ENCODE measurements around the gene PRPF6. TPM values are rescaled to one million over a fixed set of nuclear protein-coding genes. Genes with fewer than 3 reads are reported as not detected.

PRPF6 gene
- total and polyA plus RNA-seq, 8 donors = 49.8 to 85.4 (median 80.3) TPM

DNA sequence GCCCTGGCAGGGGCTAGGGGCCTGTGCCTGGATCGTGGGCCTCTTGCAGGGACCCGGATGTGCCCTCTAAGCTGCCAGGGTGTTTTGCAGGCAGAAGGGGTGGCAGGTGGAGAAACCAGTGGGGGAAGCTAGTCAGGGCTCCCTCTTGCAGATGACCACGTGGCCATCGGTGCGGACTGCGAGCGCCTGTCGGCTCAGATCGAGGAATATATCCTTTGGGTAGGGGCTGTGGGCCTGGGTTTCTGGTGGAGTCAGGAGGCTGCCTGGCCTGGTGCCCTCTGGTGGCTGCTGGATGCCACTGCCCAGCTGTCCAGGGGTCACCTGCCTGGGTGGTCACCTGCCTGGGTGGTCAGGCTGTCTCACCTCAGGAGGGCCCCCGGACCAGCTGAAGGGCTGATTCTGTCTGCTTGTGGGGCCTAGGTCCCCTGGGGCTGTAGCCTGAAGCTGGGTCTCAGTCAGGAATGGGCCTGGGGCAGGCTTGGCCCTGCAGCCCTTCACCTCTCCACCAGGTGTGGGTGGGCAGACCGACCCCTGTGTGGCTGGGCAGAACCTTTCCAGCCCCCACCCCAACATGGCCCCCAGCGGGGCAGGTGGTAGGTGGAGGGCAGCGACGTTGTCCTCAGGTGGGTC is 88.8 kb downstream of the PRPF6 start:
- Histone ChIP-seq H3K9me3 (no peaks in the 10 kb centered on the region), H3K27me3 (no peaks in the 10 kb centered on the region), H3K36me3 (peaks cover 0 to 34% of the 10 kb centered on the region in 2 donors), H3K4me3 (no peak overlapping the region), H3K27ac (no peak overlapping the region), H3K4me1 (peaks cover 0 to 20% of the 10 kb centered on the region in 2 donors)
- TF ChIP-seq, protein P1, sequence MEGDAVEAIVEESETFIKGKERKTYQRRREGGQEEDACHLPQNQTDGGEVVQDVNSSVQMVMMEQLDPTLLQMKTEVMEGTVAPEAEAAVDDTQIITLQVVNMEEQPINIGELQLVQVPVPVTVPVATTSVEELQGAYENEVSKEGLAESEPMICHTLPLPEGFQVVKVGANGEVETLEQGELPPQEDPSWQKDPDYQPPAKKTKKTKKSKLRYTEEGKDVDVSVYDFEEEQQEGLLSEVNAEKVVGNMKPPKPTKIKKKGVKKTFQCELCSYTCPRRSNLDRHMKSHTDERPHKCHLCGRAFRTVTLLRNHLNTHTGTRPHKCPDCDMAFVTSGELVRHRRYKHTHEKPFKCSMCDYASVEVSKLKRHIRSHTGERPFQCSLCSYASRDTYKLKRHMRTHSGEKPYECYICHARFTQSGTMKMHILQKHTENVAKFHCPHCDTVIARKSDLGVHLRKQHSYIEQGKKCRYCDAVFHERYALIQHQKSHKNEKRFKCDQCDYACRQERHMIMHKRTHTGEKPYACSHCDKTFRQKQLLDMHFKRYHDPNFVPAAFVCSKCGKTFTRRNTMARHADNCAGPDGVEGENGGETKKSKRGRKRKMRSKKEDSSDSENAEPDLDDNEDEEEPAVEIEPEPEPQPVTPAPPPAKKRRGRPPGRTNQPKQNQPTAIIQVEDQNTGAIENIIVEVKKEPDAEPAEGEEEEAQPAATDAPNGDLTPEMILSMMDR (IDR thresholded peaks at IDR 0.05) = peak; percentile 59 to 80
- intact Hi-C loops (cut with DNase I) = no loop called here
- DNase-seq = no peak
- ATAC-seq = peak; percentile 30

DNA sequence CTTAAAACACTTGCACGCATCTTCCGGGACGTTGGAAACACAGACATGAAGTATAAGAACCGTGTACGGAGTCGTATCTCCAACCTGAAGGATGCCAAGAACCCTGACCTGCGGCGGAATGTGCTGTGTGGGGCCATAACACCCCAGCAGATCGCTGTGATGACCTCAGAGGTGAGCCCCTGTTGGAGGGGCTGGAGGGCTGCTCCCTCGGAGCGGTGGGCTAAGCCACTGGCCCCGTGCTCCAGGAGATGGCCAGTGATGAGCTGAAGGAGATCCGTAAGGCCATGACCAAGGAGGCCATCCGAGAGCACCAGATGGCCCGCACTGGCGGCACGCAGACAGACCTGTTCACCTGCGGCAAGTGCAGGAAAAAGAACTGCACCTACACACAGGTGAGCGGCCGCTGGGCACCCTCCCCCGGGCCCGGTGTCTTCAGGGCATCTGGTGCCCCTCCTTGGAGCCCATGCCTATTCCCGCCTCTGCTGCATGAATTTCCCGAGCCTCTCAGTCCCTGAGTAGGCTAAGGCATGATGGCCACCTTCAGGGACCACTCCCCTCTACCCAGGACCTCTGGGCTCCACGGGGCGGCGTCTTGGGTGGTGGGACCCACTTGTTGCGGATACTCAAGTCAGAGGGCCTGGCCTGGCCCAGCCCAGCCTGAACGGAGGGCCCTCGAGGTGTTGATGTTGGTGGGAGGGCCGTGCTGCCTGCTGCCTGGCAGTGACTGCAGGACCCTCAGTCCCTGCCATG is 89.5 kb downstream of the PRPF6 start:
- DNase-seq (no peak), ATAC-seq (no peak)
- Histone ChIP-seq H3K36me3 (peaks cover 0 to 41% of the 10 kb centered on the region in 2 donors), H3K27ac (no peak overlapping the region), H3K9me3 (no peaks in the 10 kb centered on the region), H3K4me3 (no peak overlapping the region), H3K27me3 (no peaks in the 10 kb centered on the region), H3K4me1 (peaks cover 0 to 14% of the 10 kb centered on the region in 2 donors)
- intact Hi-C loops (cut with DNase I) = no loop called here
- TF ChIP-seq, protein P1 (IDR thresholded peaks at IDR 0.05) = no peak

DNA sequence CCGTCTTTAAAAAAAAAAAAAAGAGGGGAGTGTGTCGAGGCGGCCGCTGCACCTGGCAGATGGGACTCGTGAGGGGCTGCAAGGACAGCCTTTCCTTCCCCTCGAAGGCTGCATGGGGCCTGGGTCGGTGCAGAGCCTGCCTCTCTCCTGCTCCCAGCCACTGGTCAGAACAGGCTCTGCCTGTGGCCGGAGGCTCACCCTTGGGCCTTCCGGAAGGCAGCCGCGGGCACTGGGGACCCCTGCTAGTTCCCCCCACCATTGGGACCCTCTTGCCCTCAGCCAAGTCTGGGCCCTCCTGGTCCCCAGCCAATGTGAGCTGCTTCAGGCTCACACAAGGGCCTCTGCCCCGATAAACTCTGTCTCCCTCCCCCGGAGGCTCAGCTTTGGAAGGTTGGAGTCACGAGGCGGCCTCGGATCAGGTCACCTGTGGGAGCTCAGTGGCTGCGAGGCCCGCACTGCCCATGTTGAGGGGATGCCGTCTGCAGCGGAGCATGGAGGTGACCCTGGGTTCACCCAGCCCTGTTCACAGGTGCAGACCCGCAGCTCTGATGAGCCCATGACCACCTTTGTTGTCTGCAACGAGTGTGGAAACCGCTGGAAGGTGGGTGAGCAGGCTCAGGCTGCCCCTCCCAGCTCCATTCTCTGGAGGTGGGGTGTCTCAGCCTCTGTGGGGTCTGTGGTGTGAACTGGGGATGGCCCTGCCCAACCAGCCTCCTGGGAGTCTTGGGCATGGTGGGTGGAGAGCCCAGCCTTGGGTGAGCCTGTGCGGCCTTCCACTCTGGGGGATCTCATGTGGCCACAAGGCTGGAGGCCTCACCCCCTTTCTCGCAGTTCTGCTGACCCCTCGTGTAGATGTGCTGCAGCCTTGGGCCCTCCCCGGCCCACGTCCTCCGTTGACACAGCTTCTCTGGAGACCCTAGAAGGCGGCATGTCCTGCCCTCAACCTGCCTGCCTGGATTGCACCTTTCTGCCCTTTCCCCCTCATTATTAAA is 90.7 kb downstream of the PRPF6 start:
- H3K9me3 ChIP-seq = no peaks in the 10 kb centered on the region
- H3K4me1 ChIP-seq = peaks cover 0 to 9% of the 10 kb centered on the region in 2 donors
- no peaks in the 10 kb centered on the region for H3K27me3 ChIP-seq
- ATAC-seq (no peak), DNase-seq (peak in 1 of 4 donors; percentile 72)
- H3K36me3 ChIP-seq = peaks cover 0 to 49% of the 10 kb centered on the region in 2 donors
- no peak overlapping the region for H3K27ac ChIP-seq
- TF ChIP-seq, protein P1 (IDR thresholded peaks at IDR 0.05) = no peak
- intact Hi-C loops (cut with DNase I) = no loop called here
- H3K4me3 ChIP-seq = no peak overlapping the region

DNA sequence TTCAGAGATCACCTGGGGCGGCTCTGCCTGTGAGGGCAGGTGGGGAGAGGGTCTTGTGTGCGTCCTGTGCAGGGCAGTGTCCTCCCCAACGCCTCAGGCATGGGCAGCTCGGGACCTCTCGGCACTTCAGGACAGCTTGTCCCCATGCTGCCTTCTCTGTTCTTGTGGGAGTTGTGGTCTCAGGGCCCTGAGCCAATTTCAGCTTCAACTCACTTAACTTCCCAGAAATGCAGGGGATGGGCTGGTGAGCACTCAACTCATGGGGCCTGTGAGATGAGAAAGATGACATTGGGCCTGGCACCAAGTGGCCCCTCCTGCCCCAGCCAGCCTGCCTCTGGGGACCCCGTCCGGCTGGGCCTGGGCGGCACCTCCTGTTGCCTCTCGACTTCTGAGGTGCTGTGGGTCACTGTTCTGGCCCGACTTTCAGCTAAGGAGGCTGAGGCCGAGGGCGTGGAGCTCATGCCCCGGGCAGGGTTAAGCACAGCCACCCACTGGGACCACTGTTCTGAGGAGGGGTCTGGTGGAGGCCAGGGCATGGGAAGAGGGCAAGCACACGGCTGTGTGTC is 91.6 kb downstream of the PRPF6 start:
- TF ChIP-seq, protein P1 (IDR thresholded peaks at IDR 0.05) = no peak

More for the DNA sequence above, 91.6 kb downstream of the PRPF6 start:
- Histone ChIP-seq H3K4me3 (no peak overlapping the region), H3K9me3 (no peaks in the 10 kb centered on the region), H3K27ac (peak overlapping the region in 1 of 2 donors; percentile 23), H3K27me3 (no peaks in the 10 kb centered on the region), H3K4me1 (peaks cover 0 to 8% of the 10 kb centered on the region in 2 donors), H3K36me3 (peaks cover 0 to 49% of the 10 kb centered on the region in 2 donors)
- ATAC-seq = no peak
- peak in 1 of 4 donors; percentile 69 for DNase-seq
- intact Hi-C loops (cut with DNase I) = no loop called here
